Measurements from ENCODE around the gene SLC25A15.
A peak's percentile ranks its signal among the peaks of the same experiment; 100 is the strongest.

DNA sequence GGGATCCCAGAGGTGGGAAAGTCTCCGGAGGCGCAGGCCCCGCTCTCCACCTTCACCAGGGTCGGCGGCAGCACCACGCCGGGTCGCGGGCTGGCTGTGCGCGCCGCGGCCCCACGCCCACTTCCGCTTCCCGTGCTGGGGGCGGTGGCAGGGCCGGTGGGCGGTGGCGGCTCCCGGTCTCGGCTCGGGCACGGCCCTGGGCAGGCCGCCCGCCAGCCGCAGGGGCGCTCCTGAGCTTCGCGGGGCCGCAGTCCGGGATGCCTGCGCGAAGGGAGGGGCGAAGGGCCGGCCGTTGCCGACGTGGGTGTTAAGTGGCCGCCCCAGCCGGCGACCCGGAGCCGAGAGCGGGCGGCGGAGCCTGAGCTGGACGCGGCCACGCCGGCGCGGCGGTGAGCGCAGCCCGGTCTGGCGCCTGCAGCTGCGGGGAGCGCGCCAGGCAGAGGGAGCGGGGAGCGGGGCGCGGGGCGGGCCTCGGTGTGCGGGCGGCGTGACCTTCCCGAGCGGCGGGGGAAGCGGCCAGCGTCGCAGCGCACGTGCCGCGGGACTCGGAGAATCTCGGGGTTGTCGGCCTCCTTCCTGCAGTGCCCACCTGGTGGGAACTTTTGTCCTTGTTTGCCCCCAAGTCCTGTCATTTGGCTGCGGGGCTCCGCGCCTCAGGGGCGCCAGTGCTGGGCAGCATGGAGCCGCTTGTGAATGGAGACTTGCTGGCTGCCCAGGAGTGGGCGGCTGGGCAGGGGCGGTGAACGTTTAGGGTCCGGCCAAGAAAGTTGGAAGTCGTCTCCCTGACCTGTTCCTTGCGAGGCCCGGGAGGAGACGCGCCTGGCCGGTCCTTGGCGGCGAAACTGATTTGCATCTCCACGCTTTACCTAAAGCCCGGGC is at the start of gene SLC25A15:
- TF ChIP-seq RAD21 (IDR thresholded peaks at IDR 0.05; ENCODE audit: low read depth), result no peak
- TF ChIP-seq YY1 (IDR thresholded peaks at IDR 0.05; ENCODE audit: extremely low read depth, insufficient replicate concordance, low read depth, low read length), result no peak
- no peak for TF ChIP-seq EZH2 (IDR thresholded peaks at IDR 0.05)
- TF ChIP-seq, protein P1, sequence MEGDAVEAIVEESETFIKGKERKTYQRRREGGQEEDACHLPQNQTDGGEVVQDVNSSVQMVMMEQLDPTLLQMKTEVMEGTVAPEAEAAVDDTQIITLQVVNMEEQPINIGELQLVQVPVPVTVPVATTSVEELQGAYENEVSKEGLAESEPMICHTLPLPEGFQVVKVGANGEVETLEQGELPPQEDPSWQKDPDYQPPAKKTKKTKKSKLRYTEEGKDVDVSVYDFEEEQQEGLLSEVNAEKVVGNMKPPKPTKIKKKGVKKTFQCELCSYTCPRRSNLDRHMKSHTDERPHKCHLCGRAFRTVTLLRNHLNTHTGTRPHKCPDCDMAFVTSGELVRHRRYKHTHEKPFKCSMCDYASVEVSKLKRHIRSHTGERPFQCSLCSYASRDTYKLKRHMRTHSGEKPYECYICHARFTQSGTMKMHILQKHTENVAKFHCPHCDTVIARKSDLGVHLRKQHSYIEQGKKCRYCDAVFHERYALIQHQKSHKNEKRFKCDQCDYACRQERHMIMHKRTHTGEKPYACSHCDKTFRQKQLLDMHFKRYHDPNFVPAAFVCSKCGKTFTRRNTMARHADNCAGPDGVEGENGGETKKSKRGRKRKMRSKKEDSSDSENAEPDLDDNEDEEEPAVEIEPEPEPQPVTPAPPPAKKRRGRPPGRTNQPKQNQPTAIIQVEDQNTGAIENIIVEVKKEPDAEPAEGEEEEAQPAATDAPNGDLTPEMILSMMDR (IDR thresholded peaks at IDR 0.05 in 2 of 3, conservative IDR thresholded peaks at IDR 0.05 in 1 of 3; ENCODE audit: borderline replicate concordance in 1 of 3, insufficient read depth in 1 of 3, low read depth in 2 of 3, low read length in 2 of 3), result 0 out of 6 replicates have a peak, but pooled peaks of 1 of the 3 experiments have one; percentile 4
- peak; percentile 24 for TF ChIP-seq POLR2A (IDR thresholded peaks at IDR 0.05; ENCODE audit: borderline replicate concordance, extremely low read depth, insufficient read depth, insufficient read length)
- TF ChIP-seq, protein P2, sequence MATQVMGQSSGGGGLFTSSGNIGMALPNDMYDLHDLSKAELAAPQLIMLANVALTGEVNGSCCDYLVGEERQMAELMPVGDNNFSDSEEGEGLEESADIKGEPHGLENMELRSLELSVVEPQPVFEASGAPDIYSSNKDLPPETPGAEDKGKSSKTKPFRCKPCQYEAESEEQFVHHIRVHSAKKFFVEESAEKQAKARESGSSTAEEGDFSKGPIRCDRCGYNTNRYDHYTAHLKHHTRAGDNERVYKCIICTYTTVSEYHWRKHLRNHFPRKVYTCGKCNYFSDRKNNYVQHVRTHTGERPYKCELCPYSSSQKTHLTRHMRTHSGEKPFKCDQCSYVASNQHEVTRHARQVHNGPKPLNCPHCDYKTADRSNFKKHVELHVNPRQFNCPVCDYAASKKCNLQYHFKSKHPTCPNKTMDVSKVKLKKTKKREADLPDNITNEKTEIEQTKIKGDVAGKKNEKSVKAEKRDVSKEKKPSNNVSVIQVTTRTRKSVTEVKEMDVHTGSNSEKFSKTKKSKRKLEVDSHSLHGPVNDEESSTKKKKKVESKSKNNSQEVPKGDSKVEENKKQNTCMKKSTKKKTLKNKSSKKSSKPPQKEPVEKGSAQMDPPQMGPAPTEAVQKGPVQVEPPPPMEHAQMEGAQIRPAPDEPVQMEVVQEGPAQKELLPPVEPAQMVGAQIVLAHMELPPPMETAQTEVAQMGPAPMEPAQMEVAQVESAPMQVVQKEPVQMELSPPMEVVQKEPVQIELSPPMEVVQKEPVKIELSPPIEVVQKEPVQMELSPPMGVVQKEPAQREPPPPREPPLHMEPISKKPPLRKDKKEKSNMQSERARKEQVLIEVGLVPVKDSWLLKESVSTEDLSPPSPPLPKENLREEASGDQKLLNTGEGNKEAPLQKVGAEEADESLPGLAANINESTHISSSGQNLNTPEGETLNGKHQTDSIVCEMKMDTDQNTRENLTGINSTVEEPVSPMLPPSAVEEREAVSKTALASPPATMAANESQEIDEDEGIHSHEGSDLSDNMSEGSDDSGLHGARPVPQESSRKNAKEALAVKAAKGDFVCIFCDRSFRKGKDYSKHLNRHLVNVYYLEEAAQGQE (IDR thresholded peaks at IDR 0.05; ENCODE audit: low read depth), result no peak
- TF ChIP-seq ATF3 (IDR thresholded peaks at IDR 0.05), result no peak
- peak; percentile 62 for TF ChIP-seq SIN3A (IDR thresholded peaks at IDR 0.05; ENCODE audit: low read depth)
- TF ChIP-seq ZNF274 (IDR thresholded peaks at IDR 0.05; ENCODE audit: low read depth, low read length), result no peak
- TF ChIP-seq EZH2phosphoT487 (IDR thresholded peaks at IDR 0.05; ENCODE audit: borderline replicate concordance), result no peak
- peak; percentile 61; the same call in 1 of the 2 replicates for TF ChIP-seq POLR2AphosphoS5 (IDR thresholded peaks at IDR 0.05; ENCODE audit: low read depth, low read length)
- TF ChIP-seq SP1 (IDR thresholded peaks at IDR 0.05; ENCODE audit: low read depth), result 0 out of 2 replicates have a peak, but pooled peaks have one; percentile 17
- no peak for TF ChIP-seq SRF (IDR thresholded peaks at IDR 0.05; ENCODE audit: low read depth)
- peak; percentile 39; the same call in 1 of the 2 replicates for TF ChIP-seq MAX (IDR thresholded peaks at IDR 0.05)

Measured in HCT116 (cell line).